IMR-90 (cell line): ENCODE data around the gene DOCK4. TPM values are rescaled to one million over a fixed set of nuclear protein-coding genes. Genes with fewer than 3 reads are reported as not detected.

Experiments
- ATAC-seq: fragments of 200-7000 bp; cut with Tn5 transposase; 2 replicates; pipeline ENCODE4 v1.9.1; 2020; ENCODE audit warnings: low read depth, mild to moderate bottlenecking, moderate library complexity
- BruUV-seq: library from RNA; stranded (reverse); fragments of 400-500 nt; replicated peaks from 2 replicates; lab custom pipeline; 2021; lab: Mats Ljungman, UMichigan
- CTCF ChIA-PET: fragments of 300-600 bp; formaldehyde crosslinking; extraction: SDS; loops from one replicate; lab custom pipeline; 2021; ENCODE audit warnings: antibody characterized with exemption; lab: Yijun Ruan, JAX
- POLR2A ChIA-PET: fragments of 300-600 bp; sonication (Branson Sonifier 250); formaldehyde crosslinking; loops from one replicate; lab custom pipeline; 2022; ENCODE audit warnings: antibody characterized with exemption; ENCODE audit not compliant: unreplicated experiment; lab: Charles Lee
- DNase-seq: peaks from one replicate; pipeline ENCODE4 v3.0.0; 2013
- H2AFZ ChIP-seq: replicated peaks from 2 replicates; pipeline ENCODE3; 2013; ENCODE audit warnings: low read length, mild to moderate bottlenecking; ENCODE audit not compliant: poor library complexity
- H2AK5ac ChIP-seq: 2 replicates; pipeline ENCODE4 v1.6.1; 2013; ENCODE audit warnings: low read depth, low read length, inconsistent platforms
- H2AK9ac ChIP-seq: replicated peaks from 2 replicates; pipeline ENCODE3; 2013; ENCODE audit warnings: mild to moderate bottlenecking, low read depth, low read length, moderate library complexity; ENCODE audit not compliant: poor library complexity
- H2BK120ac ChIP-seq: 2 replicates; pipeline ENCODE4 v1.6.1; 2013; ENCODE audit warnings: low read depth, low read length, inconsistent platforms
- H2BK15ac ChIP-seq: 3 replicates; pipeline ENCODE4 v1.6.1; 2013; ENCODE audit warnings: low read depth, low read length, inconsistent platforms
- H2BK20ac ChIP-seq: 2 replicates; pipeline ENCODE4 v1.6.1; 2013; ENCODE audit warnings: low read depth, mild to moderate bottlenecking, inconsistent platforms, low read length, moderate library complexity
- H2BK5ac ChIP-seq: 2 replicates; pipeline ENCODE4 v1.6.1; 2013; ENCODE audit warnings: mild to moderate bottlenecking, low read depth, low read length, inconsistent platforms; ENCODE audit not compliant: poor library complexity, severe bottlenecking
- H3K14ac ChIP-seq: replicated peaks from 2 replicates; pipeline ENCODE4 v1.6.1; 2013; ENCODE audit warnings: low read depth, low read length, inconsistent platforms
- H3K18ac ChIP-seq: 2 replicates; pipeline ENCODE4 v1.6.1; 2013; ENCODE audit warnings: low read depth, low read length, control low read depth
- H3K23ac ChIP-seq: 2 replicates; pipeline ENCODE4 v1.6.1; 2013; ENCODE audit warnings: low read depth, low read length, inconsistent platforms
- H3K27ac ChIP-seq: 2 replicates; pipeline ENCODE4 v1.5.1; 2013; ENCODE audit warnings: mild to moderate bottlenecking, control low read depth, low read length; ENCODE audit not compliant: insufficient read depth
- H3K27me3 ChIP-seq: 2 replicates; pipeline ENCODE4 v1.6.1; 2013; ENCODE audit warnings: low read length; ENCODE audit not compliant: control insufficient read depth, insufficient read depth
- H3K36me3 ChIP-seq: 2 replicates; pipeline ENCODE4 v1.6.1; 2013; ENCODE audit warnings: low read length, mixed read lengths; ENCODE audit not compliant: control insufficient read depth, insufficient read depth
- H3K4ac ChIP-seq: 2 replicates; pipeline ENCODE4 v1.6.1; 2013; ENCODE audit warnings: low read depth, low read length, inconsistent platforms
- H3K4me1 ChIP-seq: 2 replicates; pipeline ENCODE4 v1.6.1; 2013; ENCODE audit warnings: low read length, mixed read lengths; ENCODE audit not compliant: control insufficient read depth, insufficient read depth
- H3K4me2 ChIP-seq: 2 replicates; pipeline ENCODE4 v1.6.1; 2013; ENCODE audit warnings: low read depth, mild to moderate bottlenecking, control low read depth, low read length, moderate library complexity
- H3K4me3 ChIP-seq: 2 replicates; pipeline ENCODE4 v1.5.1; 2013; ENCODE audit warnings: low read depth, mild to moderate bottlenecking, control low read depth, low read length, moderate library complexity; ENCODE audit not compliant: insufficient read depth
- H3K56ac ChIP-seq: 2 replicates; pipeline ENCODE4 v1.6.1; 2013; ENCODE audit warnings: low read length, inconsistent platforms; ENCODE audit not compliant: insufficient read depth; ENCODE audit errors: extremely low read depth
- H3K79me1 ChIP-seq, 2 experiments: 2 replicates each; pipeline ENCODE4 v1.6.1; 2013; ENCODE audit warnings: low read length in 2 of 2, inconsistent platforms in 1 of 2, low read depth in 1 of 2
- H3K9ac ChIP-seq: 2 replicates; pipeline ENCODE4 v1.6.1; 2013; ENCODE audit warnings: low read depth, low read length, control low read depth
- H3K9me1 ChIP-seq: 2 replicates; pipeline ENCODE4 v1.6.1; 2013; ENCODE audit warnings: low read length, inconsistent platforms; ENCODE audit not compliant: insufficient read depth
- H3K9me3 ChIP-seq: 2 replicates; pipeline ENCODE4 v1.6.1; 2013; ENCODE audit warnings: low read length; ENCODE audit not compliant: control insufficient read depth, insufficient read depth
- H4K20me1 ChIP-seq: 2 replicates; pipeline ENCODE4 v1.6.1; 2013; ENCODE audit warnings: low read length, inconsistent platforms; ENCODE audit not compliant: insufficient read depth
- H4K5ac ChIP-seq: 2 replicates; pipeline ENCODE4 v1.6.1; 2013; ENCODE audit warnings: mild to moderate bottlenecking, low read depth, low read length, control low read depth
- H4K8ac ChIP-seq, 2 experiments: 2 replicates each; pipeline ENCODE4 v1.6.1; 2013; ENCODE audit warnings: low read depth in 2 of 2, low read length in 2 of 2, control low read depth in 1 of 2, inconsistent platforms in 1 of 2
- H4K91ac ChIP-seq: 2 replicates; pipeline ENCODE4 v1.6.1; 2013; ENCODE audit warnings: low read depth, low read length, inconsistent platforms; ENCODE audit not compliant: insufficient read depth
- CEBPB ChIP-seq: IDR thresholded peaks from 2 replicates; pipeline ENCODE4 v1.6.1; 2012; ENCODE audit warnings: low read depth, low read length, improper control_type of control experiment
- CTCF ChIP-seq: conservative IDR thresholded peaks from 2 replicates; pipeline ENCODE4 v1.5.1; 2012; ENCODE audit warnings: mild to moderate bottlenecking, low read depth, low read length, improper control_type of control experiment
- FOS ChIP-seq: fragments of 150-350 bp; IDR thresholded peaks from 2 replicates; pipeline ENCODE4 v1.6.1; 2016; ENCODE audit warnings: low read depth, low read length
- MAZ ChIP-seq: IDR thresholded peaks from 2 replicates; pipeline ENCODE4 v1.6.1; 2012; ENCODE audit warnings: low read depth, mild to moderate bottlenecking, low read length, improper control_type of control experiment, moderate library complexity, borderline replicate concordance
- MXI1 ChIP-seq: IDR thresholded peaks from 2 replicates; pipeline ENCODE4 v1.6.1; 2012; ENCODE audit warnings: low read depth, mild to moderate bottlenecking, low read length, moderate library complexity, borderline replicate concordance
- NFE2L2 ChIP-seq: fragments of 150-350 bp; IDR thresholded peaks from 2 replicates; pipeline ENCODE4 v1.6.1; 2016; ENCODE audit warnings: low read depth, mild to moderate bottlenecking, low read length
- POLR2A ChIP-seq: IDR thresholded peaks from 2 replicates; pipeline ENCODE4 v1.6.1; 2012; ENCODE audit warnings: mild to moderate bottlenecking, low read depth, low read length
- RCOR1 ChIP-seq: IDR thresholded peaks from 2 replicates; pipeline ENCODE4 v1.6.1; 2012; ENCODE audit warnings: mild to moderate bottlenecking, low read length, improper control_type of control experiment; ENCODE audit not compliant: insufficient replicate concordance
- RFX5 ChIP-seq: IDR thresholded peaks from 2 replicates; pipeline ENCODE4 v1.8.0; 2012; ENCODE audit warnings: low read depth, mild to moderate bottlenecking, low read length, moderate library complexity
- SMC3 ChIP-seq: fragments of 150-350 bp; IDR thresholded peaks from 2 replicates; pipeline ENCODE4 v1.6.1; 2016; ENCODE audit warnings: low read depth, mild to moderate bottlenecking, antibody characterized with exemption, low read length, moderate library complexity
- WGBS, 2 experiments: methylation state at CpG; one replicate each; pipeline versions ENCODE4 v1.1.5 to v1.1.7; 2013; ENCODE audit warnings: missing lambda C conversion rate in 2 of 2; ENCODE audit not compliant: insufficient read length in 1 of 2; ENCODE audit errors: extremely low coverage in 2 of 2; 5-methylcytosine and 5-hydroxymethylcytosine counted together
- dilution Hi-C: fragments of 300-500 bp; cut with HindIII; formaldehyde crosslinking; loops from one replicate; pipeline ENCODE4 v1.14.3; 2018; ENCODE audit warnings: low sequenced_read_pairs; ENCODE audit not compliant: unreplicated experiment
- in situ Hi-C: fragments of 300-500 bp; cut with MboI; formaldehyde crosslinking; loops from 3 replicates; pipeline ENCODE4 v1.14.3; 2019; ENCODE audit warnings: low sequenced_read_pairs, inconsistent platforms, mixed read lengths
- intact Hi-C: fragments of 100-400 bp; cut with micrococcal nuclease; formaldehyde crosslinking; loops from 2 replicates; pipeline ENCODE4 v1.10.0; 2022
- polyA plus RNA-seq, 3 experiments: library from polyadenylated mRNA; depleted of rRNA; stranded (reverse); fragments of >200 nt; gene quantifications; 2 replicates each; pipeline ENCODE4 v1.2.3, GENCODE V29; 2012; ENCODE audit warnings: low replicate concordance in 1 of 3
- total RNA-seq: library from RNA; depleted of rRNA; stranded (reverse); fragments of >200 nt; gene quantifications from 2 replicates; pipeline ENCODE4 v1.2.3, GENCODE V29; 2012
- TF ChIP-seq, protein P1 (sequence below): fragments of 150-350 bp; IDR thresholded peaks from 2 replicates; pipeline ENCODE4 v1.6.1; 2017; ENCODE audit warnings: mild to moderate bottlenecking, antibody characterized with exemption, low read length, low read depth

The DOCK4 gene
- total and polyA plus RNA-seq, 2 of the 4 experiments (the other 2 are of a cell fraction): 4.4 to 12.2 TPM

DNA sequence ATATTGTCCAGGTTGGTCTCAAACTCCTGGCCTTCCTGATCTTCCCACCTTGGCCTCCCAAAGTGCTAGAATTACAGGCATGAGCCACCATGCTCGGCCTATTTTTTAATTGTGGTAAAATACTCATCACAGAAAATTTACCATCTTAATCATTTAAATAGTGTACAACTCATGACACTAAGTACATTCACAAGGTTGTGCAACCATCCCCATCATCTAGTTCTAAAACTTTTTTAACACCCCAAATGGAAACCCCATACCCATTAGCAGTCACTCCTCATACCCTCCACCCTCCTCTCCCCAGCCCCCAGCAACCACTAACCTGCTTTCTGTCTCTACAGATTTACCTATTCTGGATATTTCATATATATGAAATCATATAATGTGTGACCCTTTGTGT, 90.3 kb downstream of the DOCK4 start:
- Histone ChIP-seq H2BK120ac (no peak overlapping the region), H2AK9ac (no peak overlapping the region), H2BK20ac (no peak overlapping the region), H3K27me3 (no peaks in the 10 kb centered on the region), H3K79me1 (peaks cover 5 to 15% of the 10 kb centered on the region in 2 experiments; a peak in 3 of 4 replicates), H3K4ac (no peak overlapping the region), H3K4me3 (no peak overlapping the region), H2BK15ac (no peak overlapping the region), H3K23ac (no peak overlapping the region), H3K4me1 (no peaks in the 10 kb centered on the region), H4K8ac (no peak overlapping the region), H3K9me1 (no peaks in the 10 kb centered on the region), H3K14ac (no peak overlapping the region), H3K4me2 (no peak overlapping the region), H2BK5ac (no peak overlapping the region), H3K36me3 (no peaks in the 10 kb centered on the region), H3K9ac (no peak overlapping the region), H4K20me1 (no peaks in the 10 kb centered on the region), H3K56ac (no peak overlapping the region), H4K91ac (no peak overlapping the region), H3K27ac (no peak overlapping the region), H3K9me3 (no peaks in the 10 kb centered on the region), H2AFZ (no peak overlapping the region), H4K5ac (no peak overlapping the region), H2AK5ac (no peak overlapping the region), H3K18ac (no peak overlapping the region)
- DNase-seq: no peak
- WGBS, 2 experiments: no CpG with 5 or more reads among the region's 1 CpG
- dilution Hi-C loops: no loop called here
- ChIA-PET CTCF (no interaction called here), POLR2A (no interaction called here)
- in situ Hi-C loops: no loop called here
- BruUV-seq: no TSS peak
- intact Hi-C loops: loop anchor here (5.0 kb wide), 1 partner anchor 46 kb away; no protein-coding TSS in a partner anchor
- TF ChIP-seq POLR2A (no peak), RCOR1 (no peak), MXI1 (no peak), SMC3 (no peak), CTCF (no peak), CEBPB (no peak), NFE2L2 (no peak), FOS (no peak), RFX5 (no peak), MAZ (no peak)
- TF ChIP-seq, protein P1, sequence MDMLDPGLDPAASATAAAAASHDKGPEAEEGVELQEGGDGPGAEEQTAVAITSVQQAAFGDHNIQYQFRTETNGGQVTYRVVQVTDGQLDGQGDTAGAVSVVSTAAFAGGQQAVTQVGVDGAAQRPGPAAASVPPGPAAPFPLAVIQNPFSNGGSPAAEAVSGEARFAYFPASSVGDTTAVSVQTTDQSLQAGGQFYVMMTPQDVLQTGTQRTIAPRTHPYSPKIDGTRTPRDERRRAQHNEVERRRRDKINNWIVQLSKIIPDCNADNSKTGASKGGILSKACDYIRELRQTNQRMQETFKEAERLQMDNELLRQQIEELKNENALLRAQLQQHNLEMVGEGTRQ: no peak
- no peak for ATAC-seq
